C4-2B (cell line): ENCODE measurements around the gene TMEM181.

Source experiments
- CTCF ChIP-seq: fragments of 450-650 bp; conservative IDR thresholded peaks from 2 replicates; pipeline ENCODE4 v1.5.1; 2017; ENCODE audit warnings: mild to moderate bottlenecking
- ZFX ChIP-seq: fragments of 450-650 bp; IDR thresholded peaks from 2 replicates; pipeline ENCODE4 v1.6.1; 2017

- TF ChIP-seq ZFX (no peak), CTCF (no peak)
These were observed 103.2 kb downstream of the TMEM181 start for GRCh38 chr6:158662954-158663624.
